ENCODE results near the gene TWIST2.

The TWIST2 gene

DNA sequence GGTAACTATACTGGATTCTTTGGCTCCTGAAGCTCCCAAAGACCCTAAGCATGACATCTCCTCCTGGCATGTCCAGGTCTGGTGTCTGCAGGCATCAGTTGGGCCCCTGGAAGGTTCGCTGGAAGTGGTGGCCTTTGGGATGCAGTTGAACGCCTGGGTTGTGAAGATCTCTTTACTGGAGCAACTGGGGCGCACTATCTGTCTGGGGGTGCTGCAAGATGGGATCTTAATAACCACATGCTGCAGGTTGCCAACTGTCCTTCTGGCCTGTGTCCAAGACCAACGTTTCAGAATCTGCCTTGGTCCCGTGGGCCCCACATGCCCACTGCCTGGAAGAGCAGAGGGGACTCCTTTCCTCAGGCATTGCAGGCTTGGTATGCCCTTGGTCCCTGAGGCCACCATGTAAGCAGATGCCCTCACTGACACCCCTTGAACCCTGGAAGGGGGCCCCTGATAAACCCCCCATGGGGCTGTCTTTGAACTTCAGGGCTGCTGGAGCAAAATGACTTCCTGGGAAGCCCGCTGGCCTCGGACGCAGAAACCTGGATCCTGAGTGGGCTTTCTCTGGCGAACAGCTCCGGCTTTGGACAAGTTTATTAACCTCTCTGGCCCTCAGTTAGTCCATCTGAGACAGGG is 101.9 kb downstream of the TWIST2 start:
- DNase-seq (ENCODE audit: low read depth in 4 of 4, low spot score in 1 of 4) = no peak

GRCh38 chr2:238950551-238950950 is 102.7 kb downstream of the TWIST2 start:
- DNase-seq (ENCODE audit: low read depth in 4 of 4, low spot score in 1 of 4) = no peak

GRCh38 chr2:238952261-238952919 is 104.5 kb downstream of the TWIST2 start:
- DNase-seq (ENCODE audit: low read depth in 4 of 4, low spot score in 1 of 4) = no peak

GRCh38 chr2:238954841-238955591 is 107.1 kb downstream of the TWIST2 start:
- no peak for DNase-seq (ENCODE audit: low read depth in 4 of 4, low spot score in 1 of 4)

DNA sequence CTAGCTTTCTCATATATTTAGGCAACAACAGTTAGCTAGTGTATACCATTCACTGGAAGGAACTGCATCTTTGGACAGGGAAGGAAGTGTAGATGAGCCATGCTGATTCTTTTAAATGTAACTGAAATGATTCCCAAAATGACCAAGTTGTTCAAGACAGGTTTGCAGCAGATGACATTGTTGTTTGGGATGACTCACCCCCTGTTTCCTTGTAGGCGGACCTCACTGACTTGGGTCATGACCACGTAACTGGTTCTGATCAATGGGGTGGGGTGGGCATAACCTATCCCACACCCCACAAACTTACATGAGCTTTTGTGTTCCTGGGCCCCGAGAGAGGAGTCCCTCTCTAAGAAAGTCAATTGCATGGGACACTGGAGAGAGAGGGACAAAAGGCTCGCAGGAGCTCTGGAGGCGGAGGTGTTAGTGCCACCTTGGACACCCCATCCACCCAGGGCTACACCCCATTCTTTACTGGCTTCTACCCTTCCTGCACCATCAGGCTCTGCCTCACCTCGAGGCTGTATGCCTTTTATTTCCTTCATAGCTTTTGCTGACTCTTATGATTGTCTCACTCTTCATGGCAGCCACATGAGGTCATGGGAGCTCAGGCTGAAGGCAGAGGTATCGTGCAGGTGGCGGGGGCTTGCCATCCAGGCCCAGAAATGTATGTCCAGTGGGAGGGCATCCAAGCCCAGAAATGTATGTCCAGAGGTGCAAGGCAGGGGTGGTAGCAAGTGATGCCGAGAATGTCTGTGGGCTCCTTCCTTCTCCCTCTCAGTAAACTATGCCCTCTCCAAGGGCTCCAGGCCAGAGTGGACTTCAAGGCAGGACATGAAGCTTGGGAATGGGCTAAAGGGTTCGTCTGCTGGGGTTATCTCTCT is 108.0 kb downstream of the TWIST2 start:
- DNase-seq (ENCODE audit: low read depth in 4 of 4, low spot score in 1 of 4) = no peak

- DNase-seq (ENCODE audit: low read depth in 4 of 4, low spot score in 1 of 4) = no peak
Observed at GRCh38 chr2:238956676-238957075, 108.8 kb downstream of the TWIST2 start.

All from stimulated activated CD4-positive, alpha-beta T cell treated with anti-CD3 and anti-CD28 coated beads, Interleukin-1b, Interleukin-23, amount 100 ng/mL, for 24 hours (primary cell).